ENCODE data around the gene PSMG4. TPM values are rescaled to one million over a fixed set of nuclear protein-coding genes. Genes with fewer than 3 reads are reported as not detected.
A peak's percentile ranks its signal among the peaks of the same experiment; 100 is the strongest.

PSMG4 gene
- total and polyA plus RNA-seq, 2 of the 8 experiments (the other 6 are each of a cell fraction or from before 2014, with no cell fraction given), result 40.6 to 113 TPM

- Histone ChIP-seq H3K18ac (ENCODE audit: extremely low read depth, low read length) (peak overlapping the region; percentile 99), H3K4me2 (ENCODE audit: insufficient read depth in 1 of 2, low read depth in 2 of 2, low read length in 2 of 2) (peak overlapping the region; percentile 91 to 98), H3K14ac (ENCODE audit: insufficient read length) (no peak overlapping the region), H3K4ac (replicated peaks; ENCODE audit: insufficient read length, low read depth, low read length) (no peak overlapping the region), H3K9me3 (ENCODE audit: insufficient read depth in 2 of 2, low read depth in 1 of 2, low read length in 1 of 2) (no peaks in the 10 kb centered on the region), H2BK5ac (ENCODE audit: low read depth, low read length) (peak overlapping the region; percentile 92; the same call in 1 of the 2 replicates), H4K8ac (ENCODE audit: extremely low read depth, insufficient read depth, low read length) (peak overlapping the region; percentile 95), H2AFZ (ENCODE audit: low read length) (no peak overlapping the region; the same call in 1 of the 2 replicates), H3K56ac (replicated peaks; ENCODE audit: insufficient read length, low read depth, low read length) (peak overlapping the region; percentile 74), H3K23me2 (ENCODE audit: low read depth, low read length) (peaks cover 40% of the 10 kb centered on the region), H2BK15ac (ENCODE audit: low read length) (no peak overlapping the region), H3K4me3 (ENCODE audit: extremely low read depth in 1 of 4, insufficient read depth in 2 of 4, low read depth in 3 of 4, low read length in 4 of 4) (peak overlapping the region; percentile 87 to 99 (median 94)), H2BK20ac (ENCODE audit: low read length) (peak overlapping the region; percentile 61; the same call in 1 of the 2 replicates), H2BK12ac (ENCODE audit: low read depth, low read length) (peak overlapping the region; percentile 93), H2BK120ac (replicated peaks; ENCODE audit: low read depth, low read length) (no peak overlapping the region), H3K27me3 (replicated peaks in 1 of 4; ENCODE audit: control insufficient read depth in 3 of 4, extremely low read depth in 1 of 4, insufficient read depth in 3 of 4, low read length in 3 of 4) (peaks cover 0 to 23% (median 19%) of the 10 kb centered on the region in 4 experiments; a peak in 6 of 7 replicates), H3K79me1 (ENCODE audit: low read depth, low read length) (peaks cover 5% of the 10 kb centered on the region; the same call in 1 of the 2 replicates), H3K36me3 (ENCODE audit: control insufficient read depth in 2 of 4, insufficient read depth in 4 of 4, low read length in 3 of 4) (peaks cover 4 to 21% (median 10%) of the 10 kb centered on the region in 4 experiments), H3K23ac (ENCODE audit: insufficient read length) (no peak overlapping the region), H4K5ac (ENCODE audit: insufficient read length, low read depth, low read length) (peak overlapping the region; percentile 92), H4K91ac (replicated peaks; ENCODE audit: insufficient read length, low read length) (peak overlapping the region; percentile 98), H3K79me2 (ENCODE audit: control insufficient read depth in 1 of 2, insufficient read depth in 2 of 2, low read length in 2 of 2) (peaks cover 15 to 19% of the 10 kb centered on the region in 2 experiments), H3K4me1 (replicated peaks in 1 of 4; ENCODE audit: control insufficient read depth in 3 of 4, insufficient read depth in 4 of 4, low read length in 3 of 4) (peaks cover 4 to 22% (median 16%) of the 10 kb centered on the region in 4 experiments; a peak in 6 of 7 replicates), H3K9ac (replicated peaks in 1 of 4; ENCODE audit: extremely low read depth in 1 of 4, low read depth in 3 of 4, low read length in 3 of 4) (peak overlapping the region in 3 of 4 experiments; percentile 15 to 69 (median 65); a peak in 6 of 7 replicates), H3K27ac (ENCODE audit: low read depth, low read length) (peak overlapping the region; percentile 55; the same call in 1 of the 2 replicates), H2AK5ac (ENCODE audit: low read depth, low read length) (peak overlapping the region; percentile 32; the same call in 1 of the 2 replicates), H4K20me1 (replicated peaks in 1 of 2; ENCODE audit: control insufficient read depth in 1 of 2, insufficient read depth in 2 of 2, low read length in 2 of 2) (peaks cover 15 to 16% of the 10 kb centered on the region in 2 experiments)
- ChIA-PET CTCF (ENCODE audit: partially characterized antibody) (interaction anchor here (1.0 to 17.3 kb wide), 4 partner anchors 22 to 69 kb away, joined by 4 to 263 read pairs (median 8); no protein-coding TSS in a partner anchor), POLR2A (ENCODE audit: partially characterized antibody) (interaction anchor here (0.6 to 7.6 kb wide), 18 partner anchors 8 to 523 kb away, joined by 3 to 122 read pairs (median 7); partner anchors contain the start of gene TUBB2A)
- DNase-seq (ENCODE audit: low read depth in 1 of 2, low spot score in 2 of 2), result peak in 1 of 2 experiments; percentile 89
- WGBS, 2 experiments (ENCODE audit: extremely low coverage in 1 of 2, insufficient coverage in 1 of 2, insufficient read length in 1 of 2, insufficient replicate concordance in 2 of 2, low coverage in 1 of 2, low lambda C conversion rate in 2 of 2, missing lambda C conversion rate in 1 of 2), result 3% methylated on average over 26 of the region's 38 CpGs; no CpG with 5 or more reads in 1 of the 2 experiments
- FAIRE-seq, result no peak
- TF ChIP-seq, protein P1, sequence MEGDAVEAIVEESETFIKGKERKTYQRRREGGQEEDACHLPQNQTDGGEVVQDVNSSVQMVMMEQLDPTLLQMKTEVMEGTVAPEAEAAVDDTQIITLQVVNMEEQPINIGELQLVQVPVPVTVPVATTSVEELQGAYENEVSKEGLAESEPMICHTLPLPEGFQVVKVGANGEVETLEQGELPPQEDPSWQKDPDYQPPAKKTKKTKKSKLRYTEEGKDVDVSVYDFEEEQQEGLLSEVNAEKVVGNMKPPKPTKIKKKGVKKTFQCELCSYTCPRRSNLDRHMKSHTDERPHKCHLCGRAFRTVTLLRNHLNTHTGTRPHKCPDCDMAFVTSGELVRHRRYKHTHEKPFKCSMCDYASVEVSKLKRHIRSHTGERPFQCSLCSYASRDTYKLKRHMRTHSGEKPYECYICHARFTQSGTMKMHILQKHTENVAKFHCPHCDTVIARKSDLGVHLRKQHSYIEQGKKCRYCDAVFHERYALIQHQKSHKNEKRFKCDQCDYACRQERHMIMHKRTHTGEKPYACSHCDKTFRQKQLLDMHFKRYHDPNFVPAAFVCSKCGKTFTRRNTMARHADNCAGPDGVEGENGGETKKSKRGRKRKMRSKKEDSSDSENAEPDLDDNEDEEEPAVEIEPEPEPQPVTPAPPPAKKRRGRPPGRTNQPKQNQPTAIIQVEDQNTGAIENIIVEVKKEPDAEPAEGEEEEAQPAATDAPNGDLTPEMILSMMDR (IDR thresholded peaks at IDR 0.05; ENCODE audit: control extremely low read depth in 1 of 3, insufficient read depth in 1 of 3, low read depth in 1 of 3, low read length in 3 of 3), result no peak
- TF ChIP-seq KDM4A (IDR thresholded peaks at IDR 0.05; ENCODE audit: low read depth, low read length, severe bottlenecking), result peak; percentile 93
- no peak for TF ChIP-seq CHD1 (IDR thresholded peaks at IDR 0.05; ENCODE audit: low read depth, low read length)
- TF ChIP-seq SIX5 (IDR thresholded peaks at IDR 0.05; ENCODE audit: low read depth, low read length), result no peak
- no peak for TF ChIP-seq SP1 (IDR thresholded peaks at IDR 0.05; ENCODE audit: low read depth, low read length)
- no peak for TF ChIP-seq EP300 (IDR thresholded peaks at IDR 0.05; ENCODE audit: borderline replicate concordance in 1 of 2, low read depth in 2 of 2, low read length in 2 of 2)
- TF ChIP-seq PHF8 (conservative IDR thresholded peaks at IDR 0.05; ENCODE audit: low read depth, low read length), result no peak; the same call in 1 of the 2 replicates
- no peak for TF ChIP-seq BRCA1 (IDR thresholded peaks at IDR 0.05; ENCODE audit: low read depth, low read length)
- TF ChIP-seq TEAD4 (IDR thresholded peaks at IDR 0.05; ENCODE audit: low read depth, low read length), result no peak
These were observed 30.6 kb upstream of the PSMG4 start for GRCh38 chr6:3228046-3228671.

All from H1 (cell line).